Glomerular visceral epithelial cell (primary cell): ENCODE data around the gene DND1.
"Not testable (repeated sequence)": the region's sequence is repeated elsewhere in the genome, so short reads cannot be mapped to it uniquely, and the experiment has no call there.

Experiments used
- DNase-seq: peaks from one replicate; pipeline ENCODE4 v3.0.0-alpha.2; 2016; ENCODE audit errors: extremely low spot score

DND1 gene

DNA sequence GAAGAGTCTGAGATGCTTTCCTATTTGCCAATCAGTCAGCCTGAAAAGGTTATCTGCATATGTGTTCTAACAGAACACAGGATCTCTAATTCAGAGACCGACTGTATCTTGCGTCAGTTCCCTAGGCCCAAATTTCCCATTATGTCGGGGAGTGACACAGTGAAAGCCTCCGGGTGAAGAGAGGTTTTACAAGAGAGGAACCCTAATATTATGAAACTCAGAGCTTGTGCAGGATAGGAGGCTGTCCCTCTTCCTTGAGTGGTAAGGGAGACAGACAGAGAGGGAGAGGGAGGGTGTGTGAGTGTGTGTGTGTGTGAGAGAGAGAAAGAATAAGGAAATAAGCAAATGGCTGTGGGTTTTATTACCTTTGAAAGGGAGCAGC is 42.3 kb downstream of the DND1 start:
- DNase-seq, result no peak

DNA sequence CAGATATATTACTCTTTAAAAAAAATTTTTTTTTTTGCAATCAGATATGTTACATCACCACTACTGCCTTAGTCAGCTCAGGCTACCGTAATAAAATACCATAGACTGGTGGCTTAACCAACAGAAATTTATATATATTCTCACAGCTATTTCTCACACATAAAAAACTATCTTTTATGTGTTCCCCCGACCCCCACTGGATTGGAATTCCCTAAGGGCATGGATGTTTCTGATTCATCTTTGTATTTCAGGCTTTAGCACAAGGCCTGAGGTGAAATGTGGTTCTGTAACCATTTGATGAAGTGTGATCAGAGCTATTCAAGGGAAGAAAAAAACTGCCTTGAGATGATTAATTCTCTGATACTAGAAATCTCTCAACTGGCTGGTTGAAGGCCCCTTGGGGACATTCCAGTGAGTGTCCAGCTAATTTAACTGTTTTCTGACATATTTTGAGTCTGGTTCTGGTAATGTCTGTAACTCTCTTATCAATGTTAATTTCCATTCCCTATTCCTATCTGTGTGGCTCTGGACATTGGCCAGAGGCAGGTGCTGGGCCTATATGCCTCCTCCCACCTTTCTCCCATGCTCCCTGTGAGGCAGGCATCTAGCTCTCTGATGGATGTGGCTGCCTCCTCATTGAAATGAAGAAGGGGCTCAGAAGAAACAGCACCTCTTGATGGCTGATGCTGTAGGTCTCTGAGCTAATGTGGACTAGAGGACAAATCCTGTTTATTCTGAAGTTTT is 42.9 kb downstream of the DND1 start:
- peak; percentile 28 for DNase-seq

DNA sequence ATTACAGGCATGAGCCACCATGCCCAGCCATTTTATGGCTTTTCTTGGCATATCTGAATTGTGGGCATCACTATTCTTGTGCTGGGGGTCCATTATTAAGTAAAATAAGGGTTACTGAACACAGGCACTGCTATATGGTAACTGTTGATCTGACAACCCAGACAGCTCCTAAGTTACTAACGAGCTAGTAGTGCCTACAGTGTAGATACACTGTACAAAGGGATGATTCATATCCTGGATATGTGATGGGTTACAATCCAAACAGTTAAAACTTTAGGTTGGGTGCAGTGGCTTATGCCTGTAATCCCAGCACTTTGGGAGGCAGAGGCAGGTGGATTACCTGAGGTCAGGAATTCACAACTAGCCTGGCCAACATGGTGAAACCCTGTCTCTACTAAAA is 44.7 kb downstream of the DND1 start:
- DNase-seq, result no peak

DNA sequence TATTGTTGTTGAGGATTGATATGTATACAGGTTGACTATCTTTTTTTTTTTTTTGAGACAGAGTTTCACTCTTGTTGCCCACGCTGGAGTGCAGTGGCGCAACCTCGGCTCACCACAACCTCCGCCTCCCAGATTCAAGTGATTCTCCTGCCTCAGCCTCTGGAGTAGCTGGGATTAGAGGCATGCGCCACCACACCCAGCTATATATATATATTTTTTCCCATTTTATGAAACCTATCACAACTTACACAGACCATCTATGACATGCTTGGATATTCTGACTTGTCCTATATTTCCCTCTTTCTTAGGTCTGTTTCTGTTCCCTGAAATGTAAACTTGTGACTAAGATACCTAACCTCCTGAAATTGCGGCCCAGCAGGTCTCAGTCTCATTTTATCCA is 45.4 kb downstream of the DND1 start:
- DNase-seq, result no peak

DNA sequence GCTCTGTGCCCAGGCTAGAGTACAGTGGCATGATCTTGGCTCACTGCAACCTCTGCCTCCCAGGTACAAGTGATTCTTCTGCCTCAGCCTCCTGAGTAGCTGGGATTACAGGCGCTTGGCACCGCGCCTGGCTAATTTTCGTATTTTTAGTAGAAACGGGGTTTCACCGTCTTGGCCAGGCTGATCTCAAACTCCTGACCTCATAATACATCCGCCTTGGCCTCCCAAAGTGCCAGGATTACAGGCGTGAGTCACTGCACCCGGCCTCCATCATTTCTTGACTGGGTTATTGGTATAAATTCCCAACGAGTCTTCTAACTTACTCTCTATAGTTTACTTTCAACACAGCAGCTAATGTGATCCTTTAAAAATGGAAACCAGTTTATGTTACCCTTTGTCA is 48.5 kb downstream of the DND1 start:
- not testable (repeated sequence) for DNase-seq

DNA sequence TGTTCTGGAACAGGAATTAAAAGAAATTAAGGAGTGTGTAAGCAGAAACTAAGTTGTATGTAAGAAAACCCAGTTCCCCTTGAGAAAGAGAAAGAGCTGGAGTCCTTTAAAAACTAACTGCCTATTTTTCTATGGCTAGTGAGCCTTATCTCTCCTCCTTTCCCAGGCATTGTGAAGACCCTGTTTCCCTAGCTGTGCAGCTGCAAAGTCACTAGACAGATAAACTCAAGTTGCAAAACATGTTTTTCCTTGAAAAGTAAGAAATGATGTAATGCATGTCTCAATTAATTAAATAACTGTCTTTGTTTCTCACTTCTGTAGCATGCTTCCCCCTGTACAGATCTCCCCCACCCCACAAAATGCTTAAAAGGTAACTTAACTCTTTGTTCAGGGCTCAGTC is 50.3 kb downstream of the DND1 start:
- not testable (repeated sequence) for DNase-seq

DNA sequence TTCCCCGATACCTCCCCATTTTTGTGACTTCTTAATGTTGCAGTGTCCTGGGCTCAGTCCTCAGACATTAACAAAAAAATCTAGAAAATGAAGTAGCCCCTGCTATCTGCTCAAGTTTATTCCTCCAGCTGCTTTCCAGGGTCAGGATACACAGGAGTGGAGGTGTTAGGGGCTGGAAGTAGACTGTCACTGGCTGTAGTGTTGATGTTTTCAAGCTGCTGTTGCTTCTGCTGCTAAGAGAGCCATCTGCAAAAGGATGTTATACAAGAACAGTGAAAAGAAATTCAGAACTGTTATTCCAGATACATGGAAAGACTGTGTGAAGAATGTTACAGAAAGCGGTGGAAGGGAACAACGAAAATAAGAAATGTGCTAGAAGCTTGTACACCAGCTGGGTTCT is 51.1 kb downstream of the DND1 start:
- DNase-seq, result no peak
